SK-N-SH treated with all-trans-retinoic acid at 6 μM for 48 hours (cell line): ENCODE measurements around the gene CLSTN2.

Source experiments
- ATAC-seq: fragments of 200-7000 bp; cut with Tn5 transposase; 3 replicates; pipeline ENCODE4 v1.9.1; 2020; ENCODE audit warnings: mild to moderate bottlenecking, moderate library complexity
- ARNTL ChIP-seq: fragments of 450-650 bp; formaldehyde crosslinking; IDR thresholded peaks from 2 replicates; pipeline ENCODE4 v1.5.0; 2020; ENCODE audit warnings: low read depth, mild to moderate bottlenecking, moderate library complexity, borderline replicate concordance
- BACH2 ChIP-seq: fragments of 250-450 bp; sonication (Bioruptor Pico); IDR thresholded peaks from 2 replicates; pipeline ENCODE4 v1.9.0; 2021; ENCODE audit warnings: mild to moderate bottlenecking, borderline replicate concordance
- CREB5 ChIP-seq: fragments of 250-450 bp; sonication (Bioruptor Pico); IDR thresholded peaks from 2 replicates; pipeline ENCODE4 v1.5.1; 2020; ENCODE audit warnings: low read depth, mild to moderate bottlenecking, moderate library complexity
- CSDC2 ChIP-seq: fragments of 250-450 bp; sonication (Bioruptor Pico); IDR thresholded peaks from 2 replicates; pipeline ENCODE4 v1.5.0; 2020; ENCODE audit warnings: mild to moderate bottlenecking, moderate library complexity
- ESRRG ChIP-seq: fragments of 250-450 bp; sonication (Bioruptor Pico); IDR thresholded peaks from 2 replicates; pipeline ENCODE4 v1.6.1; 2021; ENCODE audit warnings: mild to moderate bottlenecking
- GLIS3 ChIP-seq: fragments of 250-450 bp; sonication (Bioruptor Pico); IDR thresholded peaks from 2 replicates; pipeline ENCODE4 v1.5.0; 2020; ENCODE audit warnings: mild to moderate bottlenecking, moderate library complexity
- ISL1 ChIP-seq: fragments of 250-450 bp; sonication (Bioruptor Pico); IDR thresholded peaks from 2 replicates; pipeline ENCODE4 v2.1.2; 2022; ENCODE audit warnings: mild to moderate bottlenecking, moderate library complexity
- OSR1 ChIP-seq: fragments of 250-450 bp; sonication (Bioruptor Pico); IDR thresholded peaks from 2 replicates; pipeline ENCODE4 v1.8.0; 2022; ENCODE audit warnings: moderate library complexity, mild to moderate bottlenecking, inconsistent platforms
- PATZ1 ChIP-seq: fragments of 250-450 bp; sonication (Bioruptor Pico); IDR thresholded peaks from 2 replicates; pipeline ENCODE4 v1.8.0; 2020; ENCODE audit warnings: mild to moderate bottlenecking, moderate library complexity, borderline replicate concordance
- POU6F1 ChIP-seq: fragments of 250-450 bp; sonication (Bioruptor Pico); IDR thresholded peaks from 2 replicates; pipeline ENCODE4 v1.8.0; 2021; ENCODE audit warnings: low read depth, mild to moderate bottlenecking, moderate library complexity, borderline replicate concordance
- PPARA ChIP-seq: fragments of 250-450 bp; sonication (Bioruptor Pico); IDR thresholded peaks from 2 replicates; pipeline ENCODE4 v1.5.0; 2020; ENCODE audit warnings: mild to moderate bottlenecking, borderline replicate concordance
- RARB ChIP-seq: fragments of 250-450 bp; sonication (Bioruptor Pico); IDR thresholded peaks from 2 replicates; pipeline ENCODE4 v1.8.0; 2021; ENCODE audit warnings: mild to moderate bottlenecking, moderate library complexity
- SNAI2 ChIP-seq: fragments of 250-450 bp; sonication (Bioruptor Pico); IDR thresholded peaks from 2 replicates; pipeline ENCODE4 v1.5.0; 2020; ENCODE audit warnings: mild to moderate bottlenecking, moderate library complexity
- TCF4 ChIP-seq: fragments of 250-450 bp; sonication (Bioruptor Pico); IDR thresholded peaks from 2 replicates; pipeline ENCODE4 v1.8.0; 2021; ENCODE audit warnings: mild to moderate bottlenecking, moderate library complexity, borderline replicate concordance
- TOX ChIP-seq: fragments of 250-450 bp; sonication (Bioruptor Pico); IDR thresholded peaks from 2 replicates; pipeline ENCODE4 v1.8.0; 2021; ENCODE audit warnings: mild to moderate bottlenecking, moderate library complexity, borderline replicate concordance
- TSHZ2 ChIP-seq: fragments of 250-450 bp; sonication (Bioruptor Pico); IDR thresholded peaks from 2 replicates; pipeline ENCODE4 v1.5.0; 2020; ENCODE audit warnings: mild to moderate bottlenecking, moderate library complexity
- ZC3H10 ChIP-seq: fragments of 250-450 bp; sonication (Bioruptor Pico); IDR thresholded peaks from 2 replicates; pipeline ENCODE4 v1.5.1; 2021; ENCODE audit warnings: mild to moderate bottlenecking, moderate library complexity
- ZFP3 ChIP-seq: fragments of 250-450 bp; sonication (Bioruptor Pico); IDR thresholded peaks from 2 replicates; pipeline ENCODE4 v1.5.0; 2020; ENCODE audit warnings: mild to moderate bottlenecking, moderate library complexity
- ZNF565 ChIP-seq: fragments of 450-650 bp; formaldehyde crosslinking; conservative IDR thresholded peaks from 2 replicates; pipeline ENCODE4 v1.5.0; 2020; ENCODE audit warnings: low read depth, mild to moderate bottlenecking, moderate library complexity
- ZNF70 ChIP-seq: fragments of 450-650 bp; formaldehyde crosslinking; IDR thresholded peaks from 2 replicates; pipeline ENCODE4 v1.5.0; 2020; ENCODE audit warnings: mild to moderate bottlenecking, moderate library complexity
- ZNF8 ChIP-seq: fragments of 450-650 bp; formaldehyde crosslinking; IDR thresholded peaks from 2 replicates; pipeline ENCODE4 v1.5.0; 2020; ENCODE audit warnings: mild to moderate bottlenecking, moderate library complexity
- TF ChIP-seq, protein P1 (sequence below): fragments of 250-450 bp; sonication (Bioruptor Pico); IDR thresholded peaks from 2 replicates; pipeline ENCODE4 v1.5.1; 2021; ENCODE audit warnings: mild to moderate bottlenecking, moderate library complexity

The CLSTN2 gene

GRCh38 chr3:140022066-140022770 is 87.2 kb downstream of the CLSTN2 start:
- ATAC-seq = no peak; the same call in 2 of the 3 replicates
- TF ChIP-seq ZNF70 (no peak), ZNF8 (CRISPR knock-in tag) (no peak), PPARA (CRISPR knock-in tag) (no peak), ESRRG (no peak), SNAI2 (CRISPR knock-in tag) (no peak), POU6F1 (no peak), ZFP3 (CRISPR knock-in tag) (no peak), ARNTL (CRISPR knock-in tag) (no peak), CSDC2 (CRISPR knock-in tag) (no peak), TOX (CRISPR knock-in tag) (no peak), ZC3H10 (CRISPR knock-in tag) (no peak), OSR1 (no peak), TCF4 (CRISPR knock-in tag) (no peak), ZNF565 (CRISPR knock-in tag) (no peak), ISL1 (CRISPR knock-in tag) (no peak)
- TF ChIP-seq, protein P1, sequence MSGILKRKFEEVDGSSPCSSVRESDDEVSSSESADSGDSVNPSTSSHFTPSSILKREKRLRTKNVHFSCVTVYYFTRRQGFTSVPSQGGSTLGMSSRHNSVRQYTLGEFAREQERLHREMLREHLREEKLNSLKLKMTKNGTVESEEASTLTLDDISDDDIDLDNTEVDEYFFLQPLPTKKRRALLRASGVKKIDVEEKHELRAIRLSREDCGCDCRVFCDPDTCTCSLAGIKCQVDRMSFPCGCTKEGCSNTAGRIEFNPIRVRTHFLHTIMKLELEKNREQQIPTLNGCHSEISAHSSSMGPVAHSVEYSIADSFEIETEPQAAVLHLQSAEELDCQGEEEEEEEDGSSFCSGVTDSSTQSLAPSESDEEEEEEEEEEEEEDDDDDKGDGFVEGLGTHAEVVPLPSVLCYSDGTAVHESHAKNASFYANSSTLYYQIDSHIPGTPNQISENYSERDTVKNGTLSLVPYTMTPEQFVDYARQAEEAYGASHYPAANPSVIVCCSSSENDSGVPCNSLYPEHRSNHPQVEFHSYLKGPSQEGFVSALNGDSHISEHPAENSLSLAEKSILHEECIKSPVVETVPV = no peak

DNA sequence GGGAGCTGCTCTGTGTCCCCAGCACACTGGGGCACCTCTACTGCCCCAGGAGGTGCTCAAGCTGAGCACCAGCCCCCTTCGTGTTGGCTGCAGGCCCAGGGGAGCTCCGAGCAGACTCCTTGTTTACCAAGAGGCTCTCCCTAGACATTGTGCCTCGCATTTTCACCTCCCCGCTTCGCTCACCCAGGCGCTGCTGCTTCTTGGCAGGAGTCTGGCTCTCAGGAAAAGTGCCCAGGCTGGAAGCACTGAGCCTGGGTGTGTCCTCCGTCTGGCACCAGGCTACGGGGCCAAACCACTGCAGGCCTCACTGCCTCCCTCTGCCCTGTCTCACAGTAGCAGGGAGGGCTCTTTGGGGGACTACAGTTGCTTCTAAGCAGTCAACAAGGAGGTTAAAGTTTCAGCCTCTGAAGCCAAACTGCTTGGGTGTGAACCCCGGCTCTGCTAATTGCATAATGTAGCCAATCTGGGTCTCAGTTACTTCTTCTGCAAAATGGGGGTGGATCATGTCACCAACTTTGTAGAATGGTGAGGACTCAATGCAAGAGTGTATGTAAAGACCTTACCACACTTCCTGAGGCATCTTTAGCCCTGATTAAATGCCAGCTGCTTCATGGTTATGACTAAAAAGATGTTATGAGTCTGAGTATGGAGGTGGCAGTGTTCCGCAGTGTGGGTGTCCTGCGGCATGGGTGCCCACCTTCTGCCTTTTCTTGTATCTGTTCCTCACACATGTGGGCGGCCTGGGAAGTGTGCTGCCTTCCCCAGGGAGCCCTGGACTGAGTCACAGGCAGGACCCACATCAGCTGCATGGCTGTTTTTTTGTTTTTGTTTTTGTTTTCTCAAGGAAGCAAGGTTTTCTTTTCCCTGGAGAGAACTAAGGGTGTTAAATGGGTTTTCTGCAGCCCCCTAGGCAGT is 88.9 kb downstream of the CLSTN2 start:
- no peak for ATAC-seq

DNA sequence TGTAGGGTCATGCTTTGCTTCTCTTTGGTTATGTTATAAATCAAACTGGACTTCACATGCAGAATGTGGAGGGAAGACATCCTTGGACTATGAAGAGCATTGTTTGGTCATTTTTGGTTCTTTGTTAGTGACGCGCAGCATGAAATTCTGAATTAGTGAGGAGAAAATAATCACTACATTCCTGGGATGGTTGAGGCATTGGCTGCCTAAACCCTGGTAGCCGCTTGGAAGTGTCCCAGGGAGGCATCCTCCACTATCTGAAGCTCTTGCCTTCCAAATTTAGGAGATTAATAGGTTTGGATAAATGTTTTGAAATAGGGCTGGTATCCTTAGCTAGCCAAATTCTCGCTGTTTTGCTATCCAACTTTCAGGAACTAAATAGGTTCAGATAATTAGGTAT is 96.2 kb downstream of the CLSTN2 start:
- no peak for ATAC-seq
- TF ChIP-seq GLIS3 (CRISPR knock-in tag) = no peak
- no peak for TF ChIP-seq ZNF70
- no peak for TF ChIP-seq PATZ1
- no peak for TF ChIP-seq ESRRG
- no peak for TF ChIP-seq ZNF8 (CRISPR knock-in tag)
- no peak for TF ChIP-seq TCF4 (CRISPR knock-in tag)
- TF ChIP-seq RARB (CRISPR knock-in tag) = no peak
- no peak for TF ChIP-seq ISL1 (CRISPR knock-in tag)
- TF ChIP-seq TSHZ2 = no peak
- no peak for TF ChIP-seq CREB5
- TF ChIP-seq PPARA (CRISPR knock-in tag) = no peak
- no peak for TF ChIP-seq OSR1
- no peak for TF ChIP-seq ZNF565 (CRISPR knock-in tag)
- TF ChIP-seq ZFP3 (CRISPR knock-in tag) = no peak
- TF ChIP-seq, protein P1 = no peak
- no peak for TF ChIP-seq BACH2
- no peak for TF ChIP-seq ZC3H10 (CRISPR knock-in tag)
- no peak for TF ChIP-seq SNAI2 (CRISPR knock-in tag)
- no peak for TF ChIP-seq CSDC2 (CRISPR knock-in tag)

More for the DNA sequence above, 88.9 kb downstream of the CLSTN2 start:
- TF ChIP-seq CSDC2 (CRISPR knock-in tag) (no peak), ZNF565 (CRISPR knock-in tag) (no peak), BACH2 (no peak)
